ENCODE data around the gene GJA4. TPM values are rescaled to one million over a fixed set of nuclear protein-coding genes. Genes with fewer than 3 reads are reported as not detected.

The GJA4 gene
- 0.58 and 0.85 TPM in 2 replicates for total RNA-seq

DNA sequence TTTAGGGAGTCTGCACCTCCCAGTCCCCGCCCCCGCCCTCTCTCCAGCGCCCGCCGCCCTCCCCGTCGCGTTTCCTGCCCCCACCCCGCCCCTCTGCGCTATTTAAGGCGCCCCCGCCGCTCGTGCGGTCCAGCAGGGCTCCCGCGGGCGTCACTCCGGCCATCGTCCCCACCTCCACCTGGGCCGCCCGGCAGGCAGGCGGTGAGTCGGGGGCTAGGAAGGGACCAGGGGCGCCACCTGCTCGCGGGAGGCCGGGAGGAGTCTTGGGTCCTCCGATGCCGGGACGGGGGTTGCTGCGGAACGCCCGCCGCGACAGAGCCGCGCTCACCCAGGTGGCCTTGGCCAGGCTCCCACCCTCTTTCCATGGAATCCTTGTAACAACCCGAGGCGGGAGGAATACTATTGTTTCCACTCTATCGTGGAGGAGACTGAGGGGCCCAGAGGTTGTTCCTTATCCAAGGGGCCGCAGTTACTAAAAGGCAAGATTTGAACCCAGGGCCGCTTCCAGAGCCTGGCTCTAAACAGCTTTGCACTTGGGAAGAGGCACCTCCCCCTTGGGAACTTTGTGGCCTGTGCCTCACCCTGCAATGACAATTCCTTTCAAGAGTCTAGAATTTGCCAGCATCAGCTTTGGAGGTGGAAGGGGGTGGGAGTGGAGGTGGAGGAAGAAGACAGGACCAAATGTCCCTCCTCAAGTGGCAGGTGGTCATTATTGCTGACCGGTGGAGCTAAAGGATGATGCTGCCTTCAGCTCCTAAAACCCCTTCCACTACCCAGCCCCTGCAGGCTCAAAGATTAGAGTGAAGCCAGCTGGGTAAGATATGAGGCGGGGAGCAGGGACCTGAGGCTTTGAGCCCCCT, at the start of gene GJA4:
GJA4 (plus strand) TSS at position 132 of the 860 bp plus-strand sequence. CDS start 1,215 bp downstream, outside the sequence.

DNA sequence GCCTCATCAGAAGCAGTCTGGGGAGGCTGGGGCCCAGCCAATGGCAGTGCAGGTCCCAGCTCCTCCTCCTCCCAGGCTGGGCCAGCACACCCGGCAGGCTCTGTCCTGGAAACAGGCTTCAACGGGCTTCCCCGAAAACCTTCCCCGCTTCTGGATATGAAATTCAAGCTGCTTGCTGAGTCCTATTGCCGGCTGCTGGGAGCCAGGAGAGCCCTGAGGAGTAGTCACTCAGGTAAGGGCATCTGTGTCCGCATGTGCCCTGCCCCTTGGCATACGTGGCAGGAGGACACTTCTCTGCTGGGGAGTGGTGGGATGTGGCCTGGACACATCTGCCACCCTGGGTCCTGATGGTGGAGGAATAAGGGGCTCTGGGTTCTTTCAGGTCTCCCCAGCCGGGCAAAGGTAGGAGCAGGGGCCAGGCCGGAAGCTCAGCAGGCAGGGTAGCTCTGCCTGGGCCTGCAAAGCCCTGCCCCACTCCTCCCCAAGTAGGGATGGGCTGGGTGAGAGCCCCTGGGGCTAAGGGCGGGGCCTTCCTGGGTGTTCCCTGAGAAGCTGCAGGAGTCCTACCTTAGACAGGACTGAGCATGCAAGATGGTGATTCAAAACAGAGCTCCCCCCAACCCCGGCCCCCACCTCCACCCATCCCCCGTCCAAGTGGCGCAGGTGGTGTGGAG, 37.7 kb upstream of the GJA4 start, which contains the start of gene GJB5:
GJB5 (plus strand) TSS at position 84 of the 674 bp plus-strand sequence. CDS start 2,284 bp downstream, outside the sequence.

DNA sequence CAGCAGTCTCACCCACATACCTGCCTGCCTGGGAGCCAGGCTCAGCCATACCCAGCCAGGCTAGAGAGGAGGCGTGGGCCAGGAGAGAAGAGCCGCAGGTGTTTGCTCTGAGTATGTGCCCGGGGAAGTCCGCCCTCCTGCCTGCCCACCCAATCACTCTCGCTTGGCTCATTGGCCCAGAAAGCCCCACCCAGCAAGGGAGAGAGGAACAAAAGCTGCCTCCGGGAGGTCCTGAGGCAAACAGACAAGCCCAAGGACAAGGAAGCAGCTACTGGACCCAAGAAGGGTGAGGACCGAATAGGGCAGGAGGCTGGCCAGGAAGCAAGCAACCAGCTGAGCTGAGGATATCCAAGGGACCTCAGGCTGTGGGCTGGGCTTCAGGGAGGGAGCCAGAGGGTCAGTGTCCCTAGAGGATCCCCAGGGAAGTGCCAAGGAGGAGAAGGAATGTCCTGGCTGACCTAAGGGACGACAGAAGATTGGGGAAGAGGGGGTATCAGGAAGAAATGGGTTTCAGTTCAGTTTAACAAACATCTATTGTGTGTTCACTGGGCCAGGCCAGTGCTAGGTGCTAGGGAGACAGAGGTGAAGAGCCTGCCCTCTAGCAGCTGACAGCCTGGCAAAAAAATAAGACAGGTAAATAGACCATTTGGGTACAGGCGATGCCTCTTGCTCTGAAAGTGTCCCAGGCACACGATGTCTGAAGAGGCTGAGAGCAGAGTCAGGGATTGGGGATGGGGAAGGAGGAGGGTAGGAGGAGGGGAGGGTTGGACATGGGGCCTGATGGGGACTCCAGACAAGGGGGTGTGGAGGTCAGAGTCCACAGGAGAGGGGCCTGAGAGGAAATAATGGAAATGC, 33.1 kb upstream of the GJA4 start, which contains the start of gene GJB4:
GJB4 (plus strand) TSS at position 238 of the 855 bp plus-strand sequence. CDS start 1,515 bp downstream, outside the sequence.

DNA sequence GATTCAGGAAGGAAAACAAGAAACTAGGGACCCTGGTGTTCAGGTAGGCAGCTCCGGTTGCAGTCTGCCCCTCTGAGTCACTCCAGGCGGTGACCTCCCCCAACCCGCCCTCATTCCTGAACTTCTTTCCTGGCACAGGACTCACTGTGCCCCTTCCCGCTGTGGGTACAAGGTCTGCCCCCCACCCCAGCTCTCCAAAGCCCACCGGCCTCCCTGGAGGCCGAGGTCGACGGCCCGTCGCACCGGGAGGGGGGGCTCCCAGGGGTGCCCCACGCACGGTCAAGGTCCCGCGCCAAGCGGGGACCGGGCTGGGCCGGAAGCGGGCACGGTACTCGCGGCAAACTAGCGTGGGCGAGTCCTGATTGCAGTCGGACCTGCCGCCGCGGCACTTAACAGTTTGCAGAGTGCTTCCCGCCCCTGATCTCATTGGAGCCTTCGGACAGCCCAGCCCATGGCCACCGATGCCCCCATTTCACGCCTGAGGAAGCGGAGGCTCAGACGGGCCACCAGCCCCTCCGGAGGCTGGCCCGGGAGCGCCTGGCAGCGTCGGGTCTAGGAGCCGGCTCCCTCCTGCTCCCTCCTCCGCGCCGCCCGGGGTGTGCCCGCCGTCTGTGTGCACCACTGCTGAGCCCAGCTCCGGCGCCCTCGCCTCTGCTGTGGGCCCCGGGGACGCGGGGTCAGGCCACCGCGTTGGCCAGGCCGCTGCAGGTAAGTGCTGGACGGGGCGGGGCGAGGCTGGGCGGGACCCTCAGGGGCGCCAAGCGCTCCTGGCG, 11.5 kb upstream of the GJA4 start, which contains the start of gene GJB3:
GJB3 (plus strand) TSS at position 144 of the 773 bp plus-strand sequence. CDS start 3,549 bp downstream, outside the sequence.

Other genes with a start within 250 kb of the GJA4 start
- gene GJB5, start 38.0 kb upstream of the GJA4 start, total RNA-seq = 0.19 and 0.56 TPM in 2 replicates
- under 0.01 TPM in 1 of 2 replicates, not detected in the other for gene GJB4, start 33.3 kb upstream of the GJA4 start, total RNA-seq
- under 0.01 TPM in 2 replicates for gene GJB3, start 11.8 kb upstream of the GJA4 start, total RNA-seq
- 19.4 and 44.3 TPM in 2 replicates for gene SMIM12, start 66.8 kb downstream of the GJA4 start, total RNA-seq
- gene DLGAP3, start 136.7 kb downstream of the GJA4 start, total RNA-seq = under 0.01 TPM in 1 of 2 replicates, not detected in the other
- 29.9 and 43.4 TPM in 2 replicates for gene TMEM35B, start 192.3 kb downstream of the GJA4 start, total RNA-seq
- 11.5 and 16.3 TPM in 2 replicates for gene ZMYM6, start 238.9 kb downstream of the GJA4 start, total RNA-seq

Data from regular cardiac myocyte (primary cell).